ENCODE measurements around the gene EML1. TPM values are rescaled to one million over a fixed set of nuclear protein-coding genes. Genes with fewer than 3 reads are reported as not detected.

Gene EML1
- total RNA-seq, 2 donors from 2014 or later: 55.1 to 66.5 TPM

DNA sequence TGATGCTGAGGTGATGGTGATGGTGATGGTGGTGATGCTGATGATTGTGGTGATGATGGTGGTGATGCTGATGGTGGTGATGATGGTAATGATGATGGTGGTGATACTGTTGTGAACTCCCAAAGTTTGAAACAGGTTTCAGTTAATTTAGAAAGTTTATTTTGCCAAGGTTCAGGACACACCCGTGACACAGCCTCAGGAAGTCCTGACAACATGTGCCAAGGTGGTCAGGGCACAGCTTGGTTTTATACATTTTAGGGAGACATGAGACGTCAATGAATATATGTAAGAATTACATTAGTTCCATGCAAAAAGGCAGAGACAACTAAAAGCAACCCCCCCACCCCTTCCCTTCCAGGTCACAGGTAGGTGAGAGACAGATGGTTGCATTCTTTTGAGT lies 159.2 kb downstream of the EML1 start:
- DNase-seq (ENCODE audit: low spot score) (no peak), ATAC-seq (ENCODE audit: insufficient number of reproducible peaks, low FRiP score, low read depth) (no peak)
- Histone ChIP-seq H3K27me3 (replicated peaks; ENCODE audit: insufficient read depth) (no peaks in the 10 kb centered on the region), H3K4me1 (ENCODE audit: control insufficient read depth in 1 of 2, low read depth in 2 of 2) (no peaks in the 10 kb centered on the region), H3K9me3 (no peaks in the 10 kb centered on the region), H3K27ac (no peak overlapping the region), H3K36me3 (no peaks in the 10 kb centered on the region), H3K4me3 (no peak overlapping the region)
- TF ChIP-seq, protein P1, sequence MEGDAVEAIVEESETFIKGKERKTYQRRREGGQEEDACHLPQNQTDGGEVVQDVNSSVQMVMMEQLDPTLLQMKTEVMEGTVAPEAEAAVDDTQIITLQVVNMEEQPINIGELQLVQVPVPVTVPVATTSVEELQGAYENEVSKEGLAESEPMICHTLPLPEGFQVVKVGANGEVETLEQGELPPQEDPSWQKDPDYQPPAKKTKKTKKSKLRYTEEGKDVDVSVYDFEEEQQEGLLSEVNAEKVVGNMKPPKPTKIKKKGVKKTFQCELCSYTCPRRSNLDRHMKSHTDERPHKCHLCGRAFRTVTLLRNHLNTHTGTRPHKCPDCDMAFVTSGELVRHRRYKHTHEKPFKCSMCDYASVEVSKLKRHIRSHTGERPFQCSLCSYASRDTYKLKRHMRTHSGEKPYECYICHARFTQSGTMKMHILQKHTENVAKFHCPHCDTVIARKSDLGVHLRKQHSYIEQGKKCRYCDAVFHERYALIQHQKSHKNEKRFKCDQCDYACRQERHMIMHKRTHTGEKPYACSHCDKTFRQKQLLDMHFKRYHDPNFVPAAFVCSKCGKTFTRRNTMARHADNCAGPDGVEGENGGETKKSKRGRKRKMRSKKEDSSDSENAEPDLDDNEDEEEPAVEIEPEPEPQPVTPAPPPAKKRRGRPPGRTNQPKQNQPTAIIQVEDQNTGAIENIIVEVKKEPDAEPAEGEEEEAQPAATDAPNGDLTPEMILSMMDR (IDR thresholded peaks at IDR 0.05): no peak

DNA sequence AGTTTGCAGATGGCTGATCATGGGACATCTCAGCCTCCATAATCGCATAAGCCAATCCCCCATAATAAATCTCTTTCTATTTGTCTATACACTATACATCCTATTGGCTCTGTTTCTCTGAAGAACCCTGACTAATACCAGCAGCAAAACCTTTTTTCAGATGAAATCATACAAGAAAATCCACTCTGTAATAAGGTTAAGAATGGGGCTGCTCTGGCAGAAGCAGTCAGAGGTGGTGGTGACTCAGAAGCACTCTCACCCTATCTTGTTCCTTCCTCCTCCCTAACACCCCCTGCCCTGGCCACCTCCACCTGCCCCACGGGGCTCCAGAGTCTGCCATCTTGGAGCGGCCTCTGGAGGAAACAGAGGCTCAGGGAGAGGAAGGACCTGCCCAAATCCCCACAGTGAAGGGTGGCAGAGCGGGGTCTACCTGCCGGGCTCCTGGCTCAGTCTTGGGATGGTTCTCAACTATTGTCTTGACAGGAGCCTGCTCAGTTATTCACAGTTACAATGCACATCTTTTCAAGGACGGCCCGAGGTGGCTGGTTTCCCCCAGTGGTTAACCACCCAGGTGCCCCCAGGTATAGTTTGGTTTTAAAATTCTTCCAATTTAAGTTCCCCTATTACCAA lies 162.7 kb downstream of the EML1 start:
- Histone ChIP-seq H3K4me1 (ENCODE audit: control insufficient read depth in 1 of 2, low read depth in 2 of 2) (no peaks in the 10 kb centered on the region), H3K36me3 (no peaks in the 10 kb centered on the region), H3K27me3 (replicated peaks; ENCODE audit: insufficient read depth) (no peaks in the 10 kb centered on the region), H3K27ac (no peak overlapping the region), H3K4me3 (no peak overlapping the region), H3K9me3 (no peaks in the 10 kb centered on the region)
- DNase-seq (ENCODE audit: low spot score): no peak
- ATAC-seq (ENCODE audit: insufficient number of reproducible peaks, low FRiP score, low read depth): no peak
- TF ChIP-seq, protein P1 (IDR thresholded peaks at IDR 0.05): no peak

DNA sequence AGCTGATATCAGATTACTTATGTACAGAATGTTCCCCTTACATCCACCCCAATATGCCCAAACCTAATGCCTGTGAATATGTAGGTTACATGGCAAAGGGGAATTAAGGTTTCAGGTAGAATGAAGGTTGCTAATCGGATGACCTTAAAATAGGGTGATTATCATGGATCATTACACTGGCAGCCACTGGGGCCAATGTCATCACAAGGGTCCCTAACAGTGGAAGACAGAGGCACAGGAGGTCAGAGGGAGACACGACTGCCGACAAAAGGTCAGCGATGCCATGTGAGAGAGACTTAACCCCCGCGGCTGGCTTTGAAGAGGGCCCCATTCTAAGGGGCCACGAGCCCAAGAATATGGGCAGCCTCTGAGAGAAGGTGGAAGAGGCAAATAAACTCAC lies 165.2 kb downstream of the EML1 start:
- no peaks in the 10 kb centered on the region for H3K36me3 ChIP-seq
- DNase-seq (ENCODE audit: low spot score) (no peak), ATAC-seq (ENCODE audit: insufficient number of reproducible peaks, low FRiP score, low read depth) (no peak)
- TF ChIP-seq, protein P1 (IDR thresholded peaks at IDR 0.05): no peak
- no peaks in the 10 kb centered on the region for H3K4me1 ChIP-seq (ENCODE audit: control insufficient read depth in 1 of 2, low read depth in 2 of 2)
- no peak overlapping the region for H3K27ac ChIP-seq
- H3K9me3 ChIP-seq: no peaks in the 10 kb centered on the region
- H3K4me3 ChIP-seq: no peak overlapping the region
- no peaks in the 10 kb centered on the region for H3K27me3 ChIP-seq (replicated peaks; ENCODE audit: insufficient read depth)

DNA sequence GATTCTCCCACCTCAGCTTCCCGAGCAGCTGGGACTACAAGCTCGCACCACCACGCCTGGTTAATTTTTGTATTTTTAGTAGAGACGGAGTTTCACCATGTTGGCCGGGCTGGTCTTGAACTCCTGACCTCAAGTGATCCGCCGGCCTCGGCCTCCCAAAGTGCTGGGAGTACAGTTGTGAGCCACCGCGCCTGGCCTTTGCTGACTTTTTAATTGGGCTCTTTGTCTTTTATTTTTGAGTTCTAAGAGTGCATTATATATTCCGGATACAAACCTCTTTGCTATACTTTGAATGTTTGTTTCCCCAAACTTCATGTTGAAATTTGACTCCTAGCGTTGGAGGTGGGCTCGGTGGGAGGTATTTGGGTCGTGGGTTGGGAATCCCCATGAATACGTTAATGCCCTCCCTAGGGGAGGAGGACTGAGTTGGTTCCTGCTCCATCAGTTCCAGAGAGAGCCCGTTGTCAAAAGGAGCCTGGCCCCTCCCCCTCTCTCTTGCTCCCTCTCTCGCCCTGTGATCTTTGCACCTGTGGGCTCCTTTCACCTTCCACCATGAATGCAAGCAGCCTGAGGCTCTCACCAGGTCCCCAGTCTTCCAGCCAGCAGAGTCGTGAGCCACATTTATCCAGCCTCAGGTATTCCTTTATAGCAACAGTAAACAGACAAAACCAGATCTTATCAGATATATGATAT lies 168.8 kb downstream of the EML1 start:
- H3K4me1 ChIP-seq (ENCODE audit: control insufficient read depth in 1 of 2, low read depth in 2 of 2): no peaks in the 10 kb centered on the region
- no peak overlapping the region for H3K4me3 ChIP-seq
- no peaks in the 10 kb centered on the region for H3K36me3 ChIP-seq
- H3K27ac ChIP-seq: no peak overlapping the region
- ATAC-seq (ENCODE audit: insufficient number of reproducible peaks, low FRiP score, low read depth) (no peak), DNase-seq (ENCODE audit: low spot score) (no peak)
- TF ChIP-seq, protein P1 (IDR thresholded peaks at IDR 0.05): no peak
- no peaks in the 10 kb centered on the region for H3K27me3 ChIP-seq (replicated peaks; ENCODE audit: insufficient read depth)
- no peaks in the 10 kb centered on the region for H3K9me3 ChIP-seq

DNA sequence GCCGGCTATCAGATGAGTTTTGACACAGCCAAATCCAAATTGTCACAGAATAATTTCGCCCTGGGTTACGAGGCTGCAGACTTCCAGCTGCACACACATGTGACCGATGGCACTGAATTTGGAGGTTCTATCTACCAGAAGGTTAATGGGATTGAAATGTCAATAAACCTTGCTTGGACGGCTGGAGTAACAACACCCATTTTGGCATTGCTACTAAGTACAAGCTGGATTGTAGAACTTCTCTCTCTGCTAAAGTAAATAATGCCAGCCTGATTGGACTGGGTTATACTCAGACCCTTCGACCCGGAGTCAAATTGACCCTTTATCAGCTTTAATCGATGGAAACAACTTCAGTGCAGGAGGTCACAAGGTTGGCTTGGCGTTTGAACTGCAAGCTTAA lies 171.8 kb downstream of the EML1 start:
- no peak for ATAC-seq (ENCODE audit: insufficient number of reproducible peaks, low FRiP score, low read depth)
- H3K27me3 ChIP-seq (replicated peaks; ENCODE audit: insufficient read depth): no peaks in the 10 kb centered on the region
- TF ChIP-seq, protein P1 (IDR thresholded peaks at IDR 0.05): no peak
- H3K4me3 ChIP-seq: no peak overlapping the region
- H3K27ac ChIP-seq: no peak overlapping the region
- no peaks in the 10 kb centered on the region for H3K36me3 ChIP-seq
- H3K4me1 ChIP-seq (ENCODE audit: control insufficient read depth in 1 of 2, low read depth in 2 of 2): no peaks in the 10 kb centered on the region
- no peak for DNase-seq (ENCODE audit: low spot score)
- no peaks in the 10 kb centered on the region for H3K9me3 ChIP-seq

All from thoracic aorta (tissue), 2 donors.